Measurements from ENCODE around the gene PRKRA. TPM values are rescaled to one million over a fixed set of nuclear protein-coding genes. Genes with fewer than 3 reads are reported as not detected.

Gene PRKRA
- total and polyA plus RNA-seq, 2 of the 8 experiments (the other 6 are each of a cell fraction or from before 2014, with no cell fraction given) = 25.4 to 60.4 TPM

- Histone ChIP-seq H3K9me3 (ENCODE audit: insufficient read depth in 2 of 2, low read depth in 1 of 2, low read length in 1 of 2) (no peaks in the 10 kb centered on the region), H2AK5ac (ENCODE audit: low read depth, low read length) (no peak overlapping the region), H3K27me3 (replicated peaks in 1 of 4; ENCODE audit: control insufficient read depth in 3 of 4, extremely low read depth in 1 of 4, insufficient read depth in 3 of 4, low read length in 3 of 4) (no peaks in the 10 kb centered on the region), H3K27ac (ENCODE audit: low read depth, low read length) (no peak overlapping the region), H3K14ac (ENCODE audit: insufficient read length) (no peak overlapping the region), H3K56ac (replicated peaks; ENCODE audit: insufficient read length, low read depth, low read length) (no peak overlapping the region), H4K5ac (ENCODE audit: insufficient read length, low read depth, low read length) (no peak overlapping the region), H4K91ac (replicated peaks; ENCODE audit: insufficient read length, low read length) (no peak overlapping the region), H3K23me2 (ENCODE audit: low read depth, low read length) (no peaks in the 10 kb centered on the region), H2BK120ac (replicated peaks; ENCODE audit: low read depth, low read length) (no peak overlapping the region), H3K18ac (ENCODE audit: extremely low read depth, low read length) (no peak overlapping the region), H4K8ac (ENCODE audit: extremely low read depth, insufficient read depth, low read length) (no peak overlapping the region), H3K4me1 (replicated peaks in 1 of 4; ENCODE audit: control insufficient read depth in 3 of 4, insufficient read depth in 4 of 4, low read length in 3 of 4) (0 out of 7 replicates have a peak, but pooled peaks cover 0 to 3% (median 0%) of the 10 kb centered on the region in 4 experiments), H3K79me1 (ENCODE audit: low read depth, low read length) (no peaks in the 10 kb centered on the region), H3K9ac (replicated peaks in 1 of 4; ENCODE audit: extremely low read depth in 1 of 4, low read depth in 3 of 4, low read length in 3 of 4) (no peak overlapping the region), H2BK12ac (ENCODE audit: low read depth, low read length) (no peak overlapping the region), H3K23ac (ENCODE audit: insufficient read length) (no peak overlapping the region), H3K4ac (replicated peaks; ENCODE audit: insufficient read length, low read depth, low read length) (no peak overlapping the region), H3K79me2 (ENCODE audit: control insufficient read depth in 1 of 2, insufficient read depth in 2 of 2, low read length in 2 of 2) (no peaks in the 10 kb centered on the region), H2BK20ac (ENCODE audit: low read length) (no peak overlapping the region), H2AFZ (ENCODE audit: low read length) (no peak overlapping the region), H3K4me2 (ENCODE audit: insufficient read depth in 1 of 2, low read depth in 2 of 2, low read length in 2 of 2) (no peak overlapping the region), H2BK15ac (ENCODE audit: low read length) (no peak overlapping the region), H3K36me3 (ENCODE audit: control insufficient read depth in 2 of 4, insufficient read depth in 4 of 4, low read length in 3 of 4) (no peaks in the 10 kb centered on the region), H4K20me1 (replicated peaks in 1 of 2; ENCODE audit: control insufficient read depth in 1 of 2, insufficient read depth in 2 of 2, low read length in 2 of 2) (no peaks in the 10 kb centered on the region), H3K4me3 (ENCODE audit: extremely low read depth in 1 of 4, insufficient read depth in 2 of 4, low read depth in 3 of 4, low read length in 4 of 4) (no peak overlapping the region), H2BK5ac (ENCODE audit: low read depth, low read length) (no peak overlapping the region)
- FAIRE-seq (no peak), DNase-seq (ENCODE audit: low read depth in 1 of 2, low spot score in 2 of 2) (no peak)
- TF ChIP-seq TAF1 (IDR thresholded peaks at IDR 0.05; ENCODE audit: low read depth, low read length) (no peak), BCL11A (IDR thresholded peaks at IDR 0.05; ENCODE audit: low read depth in 2 of 2, low read length in 2 of 2) (no peak)
- CTCF ChIA-PET (ENCODE audit: partially characterized antibody) = interaction anchor here (1.0 to 2.1 kb wide), 3 partner anchors 12 to 273 kb away, joined by 3 to 8 read pairs (median 3); no protein-coding TSS in a partner anchor
- 85% methylated on average over 4 of the region's 4 CpGs; no CpG with 5 or more reads in 1 of the 2 experiments for WGBS, 2 experiments (ENCODE audit: extremely low coverage in 1 of 2, insufficient coverage in 1 of 2, insufficient read length in 1 of 2, insufficient replicate concordance in 2 of 2, low coverage in 1 of 2, low lambda C conversion rate in 2 of 2, missing lambda C conversion rate in 1 of 2)
- POLR2A ChIA-PET (ENCODE audit: partially characterized antibody) = no interaction called here
Observed at GRCh38 chr2:178385595-178386148, 65.3 kb downstream of the PRKRA start.

All from H1 (cell line).